Spleen (tissue), 7 donors: ENCODE results near the gene ITGAV.

Experiments used
- CTCF ChIP-seq, 11 experiments: fragments of 200-600 bp in 7 of 11; fragments of 450-650 bp in 4 of 11; sonication (generic) in 4 of 11; IDR thresholded peaks in 8 of 11; conservative IDR thresholded peaks in 3 of 11; 1 replicate in 7 of 11; 2 replicates in 4 of 11; pipeline versions ENCODE4 v1.4.0 to v1.8.0; 2016 to 2021; ENCODE audit warnings: antibody characterized with exemption in 11 of 11, inconsistent platforms in 4 of 11, mild to moderate bottlenecking in 1 of 11
- POLR2A ChIP-seq, 3 donors: fragments of 450-650 bp; IDR thresholded peaks; one replicate each; pipeline ENCODE4 v1.5.1; 2017; ENCODE audit warnings: antibody characterized with exemption in 3 of 3, mild to moderate bottlenecking in 1 of 3
- donor health status: DM: no; HTN: no; CAD: no; lungs with moderate emphysema.
- donor health status: DM: no; HTN: no; CAD: no.
- donor health status: DM: no; HTN: no; CAD: no.

GRCh38 chr2:186716004-186716403 lies 126.1 kb downstream of the ITGAV start:
- TF ChIP-seq POLR2A (IDR thresholded peaks at IDR 0.05) (no peak), CTCF (IDR thresholded peaks at IDR 0.05 in 8 of 11, conservative IDR thresholded peaks at IDR 0.05 in 3 of 11) (no peak)
